HG03280 (cell line): Measurements from ENCODE around the gene GRIP2.
"Not testable (repeated sequence)": the region's sequence is repeated elsewhere in the genome, so short reads cannot be mapped to it uniquely, and the experiment has no call there.

Experiments used
- ATAC-seq: cut with Tn5 transposase; IDR thresholded peaks from one replicate; pipeline ENCODE4 v1.9.1; 2021; ENCODE audit warnings: mild to moderate bottlenecking, moderate library complexity; ENCODE audit not compliant: unreplicated experiment

The GRIP2 gene

DNA sequence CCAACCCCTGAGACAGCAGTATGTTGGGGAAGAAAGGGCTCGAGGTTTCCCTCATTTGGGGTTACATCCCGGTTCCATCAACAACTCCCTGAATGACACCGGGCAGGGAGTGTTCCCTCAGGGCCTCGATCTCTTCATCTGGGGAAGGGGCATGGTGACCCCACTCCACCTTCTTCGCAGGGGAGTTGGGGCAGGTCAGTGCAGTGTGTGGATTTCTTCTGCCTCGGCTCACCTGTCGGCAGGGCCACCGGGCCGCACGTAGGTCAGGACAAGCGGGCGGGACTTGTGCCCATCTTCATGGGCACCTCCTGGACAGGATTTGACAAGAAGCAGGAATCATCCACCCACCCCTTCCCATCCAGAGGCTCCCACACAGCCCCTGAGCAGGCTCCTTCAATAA lies 17.4 kb downstream of the GRIP2 start:
- no peak for ATAC-seq

- ATAC-seq, result no peak
These were observed 17.9 kb downstream of the GRIP2 start for GRCh38 chr3:14522129-14522691.

- no peak for ATAC-seq
These were observed 18.5 kb downstream of the GRIP2 start for GRCh38 chr3:14521611-14522010.

GRCh38 chr3:14520967-14521366 lies 19.2 kb downstream of the GRIP2 start:
- ATAC-seq, result no peak

- ATAC-seq, result no peak
These were observed 20.0 kb downstream of the GRIP2 start for GRCh38 chr3:14520149-14520548.

DNA sequence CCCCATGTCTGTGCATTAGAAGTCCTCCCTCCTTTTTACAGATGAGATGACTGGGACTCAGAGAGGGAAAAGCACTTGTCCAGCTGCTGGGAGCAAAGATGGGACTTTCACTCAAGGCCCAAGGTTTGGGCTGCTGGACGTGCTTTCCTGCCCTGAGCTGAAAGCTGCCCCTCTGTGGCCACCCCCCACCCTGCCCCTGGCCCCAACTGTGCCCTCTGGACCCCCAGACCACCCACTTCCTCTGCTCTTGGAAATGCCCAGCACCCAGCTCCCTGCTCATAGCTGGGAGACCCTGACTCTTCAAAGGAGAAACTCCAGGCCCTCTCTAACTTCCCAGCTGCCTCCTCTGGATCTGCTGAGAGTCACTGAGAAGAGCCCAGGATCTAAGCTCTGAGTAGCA lies 20.7 kb downstream of the GRIP2 start:
- ATAC-seq, result no peak

DNA sequence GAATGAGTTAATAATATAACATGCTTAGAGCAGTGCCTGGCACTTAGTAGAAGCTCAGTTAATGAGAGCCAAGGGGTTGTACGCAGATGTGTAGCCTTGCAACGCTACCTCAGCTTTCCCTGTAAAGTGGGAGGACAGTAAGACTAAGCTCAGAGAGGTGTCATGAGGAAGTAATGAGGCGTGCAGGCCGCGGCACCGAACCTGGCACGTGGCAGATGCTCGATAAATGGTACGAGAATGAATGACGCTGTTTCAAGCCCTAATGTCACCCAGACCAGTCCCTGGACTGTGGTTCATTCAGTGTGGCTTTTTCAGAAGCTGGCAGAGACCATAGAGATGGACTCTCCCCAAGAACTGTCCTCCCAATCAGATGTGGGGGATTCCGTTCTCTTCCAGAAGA lies 21.2 kb downstream of the GRIP2 start:
- ATAC-seq, result no peak

GRCh38 chr3:14518432-14518802 lies 21.7 kb downstream of the GRIP2 start:
- no peak for ATAC-seq

DNA sequence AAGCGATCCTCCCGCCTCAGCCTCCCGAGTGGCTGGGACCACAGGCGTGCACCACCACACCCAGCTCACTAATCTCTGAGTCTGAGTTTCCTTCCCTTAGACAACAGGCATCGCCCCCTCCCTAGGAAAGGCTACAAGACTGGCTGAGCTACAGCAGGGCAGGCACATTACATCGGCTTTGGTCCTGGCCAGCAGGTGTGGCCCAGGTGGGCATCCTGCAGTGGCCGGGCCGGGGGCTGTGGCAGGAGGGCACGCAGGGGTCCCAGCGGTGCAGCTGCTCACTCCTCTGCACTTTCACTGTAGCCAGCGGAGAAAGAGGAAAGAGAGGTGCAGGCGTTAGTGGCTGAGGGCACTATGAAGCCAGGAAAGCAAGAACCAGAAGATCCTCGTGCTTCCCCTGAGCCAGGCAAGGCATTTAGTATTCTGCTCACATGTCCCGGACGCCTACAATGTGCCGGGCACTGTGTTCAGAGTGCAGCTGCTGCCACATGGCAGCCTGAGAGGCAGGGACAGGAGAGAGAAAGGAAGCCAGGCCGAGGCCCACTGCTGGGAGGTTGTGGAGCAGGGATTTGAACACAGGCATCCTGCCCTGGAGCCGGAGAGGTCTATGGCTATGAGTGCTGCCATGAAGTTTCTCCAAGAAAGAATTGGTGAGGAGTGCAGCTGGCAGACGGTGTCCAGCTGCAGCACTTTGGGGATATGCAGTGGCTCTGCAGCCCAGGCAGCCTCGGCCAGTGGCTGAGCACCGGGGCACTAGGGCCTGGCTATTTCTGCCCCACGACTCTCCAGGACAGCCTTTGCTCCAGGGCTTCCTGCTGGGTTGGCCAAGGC lies 22.3 kb downstream of the GRIP2 start:
- ATAC-seq, result no peak

DNA sequence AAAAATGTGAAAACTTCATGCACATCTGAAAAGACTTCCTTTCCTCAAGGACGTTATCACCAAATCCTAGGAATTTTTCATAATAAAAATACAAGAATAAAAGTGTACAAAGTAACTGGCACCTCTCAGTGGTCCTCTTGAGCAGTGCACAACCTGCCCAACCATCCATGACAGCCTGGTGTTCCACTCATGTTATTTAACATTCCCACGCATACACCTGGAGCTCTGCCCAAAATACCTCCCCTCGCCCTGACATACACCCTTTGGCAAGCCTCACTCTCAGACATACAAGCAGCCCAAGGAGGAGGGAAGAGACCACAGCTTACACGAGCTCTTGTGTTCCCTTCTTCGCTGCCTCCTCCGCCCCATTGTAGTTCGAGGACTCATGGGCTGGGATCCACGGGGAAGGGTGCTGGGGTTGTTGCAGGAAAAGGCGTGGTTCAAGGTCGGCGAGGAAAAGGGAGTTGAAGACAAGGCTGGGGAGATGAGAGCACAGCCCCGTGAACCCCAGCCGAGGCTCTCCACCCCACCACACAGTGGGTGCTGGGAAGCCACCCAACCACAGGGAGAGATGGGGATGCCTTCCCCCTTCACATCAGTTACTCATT lies 23.3 kb downstream of the GRIP2 start:
- ATAC-seq, result no peak

- ATAC-seq, result not testable (repeated sequence)
These were observed 24.6 kb downstream of the GRIP2 start for GRCh38 chr3:14515526-14515925.

GRCh38 chr3:14514323-14514720 lies 25.8 kb downstream of the GRIP2 start:
- no peak for ATAC-seq

GRCh38 chr3:14513566-14514322 lies 26.4 kb downstream of the GRIP2 start:
- ATAC-seq, result no peak

- no peak for ATAC-seq
These were observed 27.2 kb downstream of the GRIP2 start for GRCh38 chr3:14512942-14513327.

GRCh38 chr3:14512281-14512941 lies 27.7 kb downstream of the GRIP2 start:
- no peak for ATAC-seq

- ATAC-seq, result no peak
These were observed 28.4 kb downstream of the GRIP2 start for GRCh38 chr3:14511623-14512280.

- ATAC-seq, result no peak
These were observed 29.1 kb downstream of the GRIP2 start for GRCh38 chr3:14510838-14511622.

- no peak for ATAC-seq
These were observed 30.4 kb downstream of the GRIP2 start for GRCh38 chr3:14509796-14510100.

DNA sequence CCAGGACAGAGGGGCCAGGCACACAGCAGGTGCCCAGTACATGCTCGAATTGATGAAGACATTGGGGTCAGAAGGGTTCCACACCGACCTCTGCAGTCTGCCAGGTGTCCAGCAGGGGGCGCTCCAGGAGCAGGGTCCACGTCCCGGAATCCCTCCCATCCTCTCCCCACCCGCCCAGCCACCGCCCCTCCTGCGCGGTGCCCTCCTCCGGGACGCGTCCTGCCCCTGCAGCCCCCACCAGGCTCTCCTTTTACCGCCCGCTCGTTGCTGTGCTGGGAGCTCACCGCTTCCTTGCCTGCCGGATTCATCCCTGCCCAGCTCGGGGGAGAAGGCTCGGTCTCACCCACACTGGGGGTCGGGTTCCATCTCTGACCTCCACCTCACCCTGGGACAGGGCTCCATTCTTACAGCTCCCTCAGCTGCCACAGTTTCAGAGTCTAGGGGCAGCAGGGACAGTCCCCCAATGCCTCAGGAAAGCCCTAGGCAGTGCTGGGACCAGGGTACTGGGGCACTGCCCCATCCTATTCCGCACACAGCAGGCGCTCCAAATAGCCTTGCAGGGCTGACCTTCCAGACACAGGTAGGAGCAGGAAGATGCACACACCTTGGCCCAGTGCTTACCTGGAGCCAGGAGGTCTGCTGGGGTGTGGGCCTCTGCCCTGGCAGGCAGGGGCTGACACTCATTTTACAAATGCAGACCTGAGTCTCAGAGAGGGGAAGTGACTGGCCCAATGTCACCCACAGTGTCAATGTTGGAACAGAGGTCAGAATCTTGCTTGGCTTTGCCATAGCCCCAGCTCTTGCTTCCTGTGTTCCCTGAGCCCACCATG lies 31.0 kb downstream of the GRIP2 start:
- peak; percentile 59 for ATAC-seq
